Kidney tubule cell (primary cell): ENCODE results near the gene PLD1.
"Not testable (repeated sequence)": the region's sequence is repeated elsewhere in the genome, so short reads cannot be mapped to it uniquely, and the experiment has no call there.

Source experiments
- DNase-seq: peaks from one replicate; pipeline ENCODE4 v3.0.0-alpha.2; 2018; ENCODE audit warnings: low spot score

Gene PLD1

DNA sequence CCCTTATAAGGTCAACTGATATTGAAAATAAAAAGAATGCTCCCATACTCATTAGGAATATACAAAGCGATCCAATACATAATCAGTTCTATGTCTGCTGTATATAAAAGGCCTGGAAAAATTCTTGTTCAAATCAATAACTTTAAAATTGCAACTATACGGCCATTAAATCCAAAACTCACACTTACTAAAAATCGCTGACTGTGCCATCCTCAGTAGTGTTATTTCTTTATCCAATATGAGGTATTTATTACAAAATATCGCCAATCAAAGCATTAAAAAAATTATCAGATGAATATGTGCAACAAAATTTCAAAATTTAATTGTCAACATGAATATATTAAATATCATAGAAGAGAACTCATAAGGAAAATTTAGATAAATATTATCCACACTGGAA is 146.5 kb downstream of the PLD1 start:
- DNase-seq, result no peak

DNA sequence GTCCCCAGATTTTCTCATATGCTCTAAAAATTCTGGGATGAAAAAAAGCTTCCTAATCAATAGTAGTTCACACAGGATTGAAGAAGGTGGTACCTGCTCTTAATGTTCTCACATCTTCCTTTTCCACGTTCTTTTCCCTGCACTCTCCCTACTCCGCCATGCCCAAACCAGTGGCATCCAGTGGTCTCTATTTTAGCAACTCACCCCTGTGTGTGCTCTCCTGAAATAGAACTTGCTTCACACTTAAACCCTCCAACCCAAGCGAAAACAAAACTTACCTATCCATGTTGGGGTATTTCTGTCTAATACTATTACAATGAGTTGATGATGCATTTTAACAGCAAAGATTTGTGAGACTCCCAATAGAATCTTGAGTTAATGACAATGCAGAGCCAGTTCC is 148.8 kb downstream of the PLD1 start:
- no peak for DNase-seq

DNA sequence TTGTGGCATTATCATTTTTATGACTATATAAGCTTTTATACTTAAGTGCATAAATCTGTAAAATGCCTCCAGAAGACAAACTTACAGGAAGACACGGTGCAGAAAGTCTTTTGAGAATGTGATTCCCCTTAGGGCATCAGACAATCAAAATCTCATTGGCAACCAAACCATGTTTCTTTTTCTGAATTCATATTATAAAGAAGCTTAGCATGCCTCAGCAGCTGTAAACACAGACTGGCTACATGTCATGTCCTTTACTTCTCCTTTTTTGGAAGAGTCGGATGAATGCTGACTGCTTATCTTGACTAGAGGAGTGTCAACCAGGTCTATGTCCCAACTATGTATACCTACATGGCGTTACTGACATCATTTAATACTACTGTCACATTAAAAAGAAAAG is 150.1 kb downstream of the PLD1 start:
- no peak for DNase-seq

DNA sequence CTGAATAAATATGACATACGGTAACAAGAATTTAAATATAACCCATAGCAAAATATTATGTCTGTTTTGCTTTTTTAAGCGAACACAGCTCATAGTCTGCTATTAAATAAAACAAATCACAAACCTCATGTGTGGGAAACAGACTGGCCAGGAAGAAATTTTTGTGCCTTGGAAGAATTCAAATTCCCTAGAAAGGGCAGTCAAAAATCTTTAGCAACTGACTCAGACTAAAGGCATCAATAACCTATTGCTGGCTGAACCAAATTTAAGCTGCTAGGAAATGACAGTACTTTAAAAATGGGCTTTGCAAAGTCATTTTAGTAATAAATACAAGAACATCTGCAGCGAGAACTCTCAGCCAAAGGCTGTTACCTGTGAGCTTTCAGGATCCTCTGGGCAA is 151.4 kb downstream of the PLD1 start:
- no peak for DNase-seq

DNA sequence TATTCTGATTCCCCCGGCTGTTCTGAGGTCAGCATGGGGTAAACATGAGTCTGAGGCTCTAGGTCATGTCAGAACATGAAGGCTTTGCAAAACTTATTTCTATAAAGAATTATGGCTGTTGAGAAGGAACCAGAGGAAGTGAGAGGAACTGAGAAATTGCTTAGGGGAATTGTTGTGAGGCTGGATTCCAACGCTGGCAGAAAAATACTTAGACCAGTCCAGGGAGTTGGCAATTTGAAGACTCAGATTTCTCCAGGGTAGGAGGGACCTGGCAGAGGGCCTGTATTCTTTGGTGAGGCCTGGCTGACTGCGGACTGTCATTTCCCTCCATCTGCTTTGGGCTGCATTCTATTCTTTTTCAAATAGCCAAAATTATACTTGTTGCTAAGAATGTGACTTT is 155.5 kb downstream of the PLD1 start:
- DNase-seq, result no peak

DNA sequence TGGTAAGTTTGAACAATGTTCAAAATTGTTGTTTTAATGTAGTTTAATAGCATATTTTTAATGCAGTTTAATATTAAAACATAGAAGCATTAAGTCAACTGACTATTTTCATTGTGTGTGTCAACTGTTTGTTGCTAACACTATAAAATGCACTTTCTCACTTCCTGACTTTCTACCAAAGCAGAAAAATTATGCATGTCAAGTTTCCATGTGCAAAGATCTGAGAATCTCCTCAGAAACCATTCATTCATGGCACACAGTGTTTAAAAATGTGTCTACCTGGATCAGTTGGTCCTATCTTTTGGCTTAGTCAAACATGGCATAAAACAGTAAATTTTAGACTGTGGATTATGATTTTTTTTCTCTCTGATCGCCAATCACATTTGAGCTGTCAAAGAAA is 156.0 kb downstream of the PLD1 start:
- DNase-seq, result no peak

DNA sequence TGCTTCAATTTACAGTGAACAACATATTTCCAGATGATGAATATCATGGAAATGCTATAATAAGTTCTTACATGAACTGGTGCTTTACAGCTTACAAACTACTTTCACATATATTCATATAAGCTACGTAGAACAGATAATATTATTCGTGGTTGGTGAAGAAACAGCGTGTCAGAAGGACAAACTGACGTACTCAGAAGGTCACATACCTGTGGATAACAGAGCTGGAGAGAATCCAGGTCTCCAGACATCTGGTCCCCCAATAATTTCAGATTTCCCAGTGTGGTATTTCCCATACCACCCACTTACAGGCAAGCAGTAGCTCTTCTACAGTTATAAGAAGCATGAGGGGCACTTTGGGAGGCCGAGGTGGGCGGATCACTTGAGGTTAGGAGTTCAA is 156.6 kb downstream of the PLD1 start:
- no peak for DNase-seq

DNA sequence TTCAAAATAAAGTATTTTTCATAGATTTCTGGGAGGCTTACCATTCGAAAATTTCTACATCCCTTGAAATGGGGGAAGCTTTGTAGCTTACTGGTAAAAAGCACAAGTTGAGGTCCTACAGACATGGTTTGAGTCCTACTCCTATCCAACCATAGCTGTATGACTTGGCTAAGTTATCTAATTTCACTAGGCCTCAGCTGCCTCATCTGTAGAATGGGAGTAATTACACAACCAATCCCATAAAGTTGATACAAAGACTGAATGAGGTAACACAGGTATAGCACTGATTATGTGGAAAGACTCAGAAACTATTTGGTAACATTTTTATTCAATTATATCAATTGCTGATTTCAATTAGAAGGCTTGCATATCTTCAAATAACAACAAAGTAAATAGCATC is 157.4 kb downstream of the PLD1 start:
- DNase-seq, result no peak

DNA sequence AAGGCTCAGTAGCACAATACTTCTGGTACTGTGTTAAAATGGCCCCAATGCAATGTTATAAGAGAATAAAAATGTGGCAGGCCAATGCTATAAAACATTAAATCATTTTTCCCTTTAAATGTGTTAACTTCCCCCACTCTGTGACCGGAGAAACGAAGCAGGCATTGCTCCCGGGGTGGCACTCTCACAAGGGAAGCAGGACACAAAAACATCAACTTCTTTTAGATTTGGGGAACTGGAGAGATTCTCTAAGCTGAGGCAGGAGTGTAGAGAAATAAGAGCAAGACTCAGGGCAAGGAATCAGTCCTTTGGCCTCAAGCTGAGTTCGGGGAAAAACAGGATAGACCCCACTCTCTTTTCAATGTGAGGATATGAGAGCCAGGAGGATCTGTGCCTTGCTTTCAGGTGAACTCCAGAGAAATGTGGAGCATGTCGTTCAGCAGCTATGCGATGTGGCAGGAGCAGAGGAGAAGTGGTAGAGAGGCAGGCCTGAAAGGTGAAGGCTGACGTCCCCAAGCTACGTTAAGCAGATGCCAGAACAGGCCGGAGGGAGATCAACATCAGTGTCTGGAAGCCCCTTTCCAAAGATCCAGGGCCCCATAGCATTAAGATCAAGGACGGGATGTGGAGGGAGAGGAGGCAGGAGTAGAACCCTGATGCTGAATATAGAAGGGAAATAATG is 160.2 kb downstream of the PLD1 start:
- DNase-seq, result no peak

DNA sequence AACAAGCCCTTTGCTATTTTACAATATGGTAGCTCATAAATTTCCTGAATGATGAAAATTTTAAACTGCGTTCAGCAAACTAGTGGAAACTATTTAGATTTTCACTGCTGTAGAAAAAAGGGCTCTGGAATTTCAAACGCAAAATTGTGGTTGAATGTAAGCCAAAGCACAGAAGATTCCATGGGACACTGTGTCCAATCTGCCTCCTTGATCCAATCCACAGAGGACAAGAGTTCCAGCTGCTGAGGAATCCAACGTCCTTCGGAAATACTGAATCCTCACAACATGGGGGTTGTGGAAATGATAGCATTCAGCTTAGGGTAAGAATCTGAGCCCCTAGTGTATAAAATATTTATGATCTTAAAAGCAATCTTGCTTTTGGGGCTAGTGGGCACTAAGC is 161.0 kb downstream of the PLD1 start:
- DNase-seq, result no peak

DNA sequence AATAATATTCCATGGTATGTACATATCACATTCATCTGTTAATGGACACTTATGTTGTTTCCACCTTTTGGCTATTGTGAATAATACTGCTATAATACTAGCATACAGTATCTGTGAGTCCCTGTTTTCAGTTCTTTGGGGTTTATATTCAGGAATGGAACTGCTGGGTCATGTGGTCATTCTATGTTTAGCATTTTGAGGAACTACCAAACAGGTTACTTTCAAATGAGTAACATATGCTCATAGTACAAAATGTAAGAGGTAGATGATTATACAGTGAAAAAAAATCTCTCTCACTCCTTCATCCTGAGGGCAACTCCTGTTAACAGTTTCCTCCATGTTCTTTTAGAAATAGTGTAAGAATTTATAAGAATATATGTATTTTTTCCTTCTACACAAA is 162.2 kb downstream of the PLD1 start:
- DNase-seq, result no peak

DNA sequence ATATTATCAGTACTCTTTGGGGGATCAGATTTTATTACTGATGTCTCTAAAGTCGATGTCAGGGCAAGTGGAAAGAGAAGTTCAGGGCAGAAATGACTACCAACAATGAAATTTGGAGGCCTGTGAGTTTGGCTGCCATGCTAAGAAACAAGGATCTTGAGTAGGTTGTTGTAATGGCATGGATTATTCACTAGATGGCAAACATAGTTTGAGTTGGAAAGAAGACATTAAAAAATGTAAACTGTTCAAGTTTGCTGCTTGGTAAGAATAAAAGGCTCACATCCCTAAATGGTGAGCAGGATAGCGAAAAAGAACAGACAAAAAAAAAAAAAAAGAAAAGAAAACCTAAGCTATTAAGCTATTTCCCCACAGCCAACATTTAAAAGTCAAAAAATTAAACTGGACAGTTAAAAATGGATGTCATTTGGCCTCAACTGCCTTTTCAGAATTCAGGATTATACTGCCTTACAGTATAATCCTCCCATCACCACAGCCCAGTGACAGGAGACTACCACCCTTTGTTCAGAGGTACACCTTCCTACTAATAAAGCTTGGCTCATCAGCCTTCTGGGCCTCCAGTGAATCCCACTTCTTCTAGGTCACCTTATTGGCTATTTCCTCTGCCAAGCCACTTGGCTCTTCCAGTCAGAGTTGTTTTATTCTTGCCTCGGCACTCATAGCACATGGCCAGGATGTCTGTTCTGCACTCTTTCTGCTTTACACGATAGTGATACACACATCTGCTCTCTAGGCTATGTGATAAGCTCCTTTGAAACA is 163.7 kb downstream of the PLD1 start:
- DNase-seq, result peak; percentile 53

DNA sequence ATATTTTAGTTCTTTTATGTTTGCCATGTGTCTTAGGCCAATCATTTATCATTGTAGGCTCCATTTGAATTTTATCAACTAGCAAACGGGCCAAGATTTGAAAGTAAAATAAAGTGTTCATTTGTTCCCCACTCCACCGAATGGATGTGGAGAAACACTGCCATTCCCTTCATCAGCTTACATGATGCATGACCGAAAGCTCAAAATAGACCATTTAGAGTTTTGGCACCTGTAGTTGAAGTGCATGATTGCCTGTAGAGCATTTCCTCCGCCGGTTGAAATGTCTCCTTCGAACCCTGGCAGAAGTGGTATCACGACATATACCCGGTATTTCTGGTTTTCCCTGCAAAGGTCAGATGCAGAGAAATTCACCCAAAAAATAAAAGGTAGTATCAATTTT is 165.6 kb downstream of the PLD1 start:
- no peak for DNase-seq

DNA sequence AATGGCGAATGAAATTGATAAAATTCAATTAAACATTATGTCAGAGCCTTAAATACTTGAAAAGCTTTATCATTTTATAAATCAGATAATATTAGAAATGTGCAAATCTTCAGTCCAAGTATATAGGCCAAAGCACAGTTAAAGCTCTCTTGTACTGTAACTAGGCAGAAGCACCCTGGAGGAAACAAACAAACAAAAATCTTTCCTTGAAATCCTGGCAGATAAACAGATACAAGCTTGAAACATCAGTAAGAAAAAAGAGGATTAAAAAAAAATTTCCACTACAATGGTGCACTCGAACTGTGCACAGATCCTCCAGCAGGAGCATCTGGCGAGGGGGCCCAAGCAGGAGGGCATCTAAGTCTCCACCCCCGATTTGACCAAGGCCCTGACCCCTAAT is 166.6 kb downstream of the PLD1 start:
- no peak for DNase-seq

DNA sequence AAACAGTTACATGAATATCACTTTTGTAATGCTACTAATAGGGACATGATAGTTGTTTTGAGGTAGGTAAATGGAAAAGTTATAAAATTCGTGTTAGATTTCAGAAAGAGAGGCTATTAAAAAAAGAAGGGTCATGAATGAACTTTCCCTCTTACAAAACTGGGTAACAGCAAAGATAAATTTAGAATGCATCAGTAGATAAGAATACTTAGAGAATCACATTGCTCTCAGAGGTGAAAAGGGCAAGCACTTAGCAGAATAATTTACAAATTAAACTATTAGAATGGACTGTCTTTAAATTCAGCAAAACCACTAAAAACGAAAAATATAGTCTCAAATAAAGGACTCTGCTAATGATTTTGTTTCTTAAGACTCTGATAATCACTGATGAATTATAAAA is 167.2 kb downstream of the PLD1 start:
- no peak for DNase-seq

DNA sequence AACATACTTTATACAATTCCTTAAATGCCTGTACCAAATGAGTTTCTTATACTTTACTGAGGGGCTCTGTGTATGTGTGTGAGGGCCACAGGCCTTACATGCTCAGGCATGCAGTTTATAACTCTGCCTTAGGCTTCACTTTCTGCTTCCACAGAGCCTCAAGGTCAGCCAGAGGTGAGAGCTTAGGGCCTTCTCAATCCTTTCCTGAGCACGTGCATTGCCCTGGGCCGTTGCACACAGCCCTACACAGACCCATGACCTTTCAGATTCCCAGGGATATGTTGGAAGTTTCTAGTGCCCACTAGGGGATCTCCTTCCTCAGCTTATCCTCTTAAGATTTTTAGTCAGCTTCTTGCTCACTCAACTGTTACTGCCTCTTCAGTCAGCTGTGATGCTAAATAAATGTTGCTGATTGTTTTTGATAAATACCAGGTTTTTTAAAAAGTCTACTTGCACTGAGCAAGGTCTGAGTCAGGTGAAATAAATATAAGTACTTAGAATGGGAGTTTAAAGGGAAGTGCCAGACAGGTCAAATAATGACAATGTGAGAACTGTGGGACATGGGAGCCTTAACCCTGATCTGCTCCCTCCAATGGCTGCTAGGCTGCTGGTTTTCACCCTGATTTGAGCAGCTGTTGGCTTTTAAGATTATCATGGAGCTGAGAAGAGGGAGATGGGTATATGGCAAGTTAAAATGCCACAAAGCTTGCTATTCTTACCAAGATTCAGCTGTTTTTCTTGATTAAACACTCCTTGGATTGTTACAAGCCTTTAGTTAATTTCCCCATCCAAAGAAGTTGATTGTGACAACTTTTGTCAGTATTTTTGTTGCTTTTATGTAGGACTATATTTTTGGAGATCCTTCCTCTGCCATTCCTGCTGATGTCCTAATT is 169.5 kb downstream of the PLD1 start:
- peak; percentile 53 for DNase-seq

DNA sequence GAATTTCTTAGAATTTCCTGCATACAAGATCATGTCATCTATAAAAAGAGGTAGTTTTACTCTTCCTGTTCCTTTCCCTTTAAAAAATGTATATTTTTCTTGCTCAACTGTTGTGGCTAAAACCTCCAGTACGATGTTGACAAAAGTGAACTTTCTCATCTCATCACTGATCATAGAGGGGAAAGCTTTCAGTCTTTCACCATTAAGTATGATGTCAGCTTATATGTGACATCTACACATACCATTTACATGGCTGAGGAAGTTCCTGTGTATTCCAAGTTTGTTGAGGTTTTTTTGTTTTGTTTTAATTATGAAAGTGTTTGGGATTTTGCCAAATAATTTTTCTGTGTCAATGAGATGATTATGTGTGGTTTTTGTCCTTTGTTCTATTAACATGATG is 173.6 kb downstream of the PLD1 start:
- no peak for DNase-seq

DNA sequence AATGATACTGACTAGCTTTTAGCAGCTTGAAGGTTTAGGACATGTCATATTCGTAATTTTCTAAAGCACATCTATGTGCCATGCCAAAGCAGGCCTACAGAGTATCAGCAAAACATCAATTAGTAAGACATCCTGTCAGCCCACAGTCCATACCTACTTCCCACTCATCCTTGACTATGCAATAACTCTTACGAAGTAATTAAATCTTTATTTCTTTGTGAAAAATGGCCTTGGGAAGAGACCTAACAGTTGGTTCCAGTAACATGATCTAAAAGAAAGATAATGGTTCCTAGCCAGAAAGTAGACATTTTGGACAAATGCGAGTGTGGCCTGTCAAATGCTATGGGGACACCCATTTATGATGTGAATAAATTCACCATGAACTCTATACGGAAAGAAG is 177.5 kb downstream of the PLD1 start:
- no peak for DNase-seq

DNA sequence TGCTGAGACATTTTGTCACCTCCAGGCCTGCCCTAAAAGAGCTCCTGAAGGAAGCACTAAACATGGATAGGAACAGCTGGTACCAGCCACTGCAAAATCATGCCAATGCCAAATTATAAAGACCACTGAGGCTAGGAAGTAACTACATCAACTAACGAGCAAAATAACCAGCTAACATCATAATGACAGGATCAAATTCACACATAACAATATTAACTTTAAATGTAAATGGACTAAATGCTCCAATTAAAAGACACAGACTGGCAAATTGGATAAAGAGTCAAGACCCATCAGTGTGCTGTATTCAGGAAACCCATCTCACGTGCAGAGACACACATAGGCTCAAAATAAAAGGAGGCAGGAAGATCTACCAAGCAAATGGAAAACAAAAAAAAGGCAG is 183.5 kb downstream of the PLD1 start:
- not testable (repeated sequence) for DNase-seq

DNA sequence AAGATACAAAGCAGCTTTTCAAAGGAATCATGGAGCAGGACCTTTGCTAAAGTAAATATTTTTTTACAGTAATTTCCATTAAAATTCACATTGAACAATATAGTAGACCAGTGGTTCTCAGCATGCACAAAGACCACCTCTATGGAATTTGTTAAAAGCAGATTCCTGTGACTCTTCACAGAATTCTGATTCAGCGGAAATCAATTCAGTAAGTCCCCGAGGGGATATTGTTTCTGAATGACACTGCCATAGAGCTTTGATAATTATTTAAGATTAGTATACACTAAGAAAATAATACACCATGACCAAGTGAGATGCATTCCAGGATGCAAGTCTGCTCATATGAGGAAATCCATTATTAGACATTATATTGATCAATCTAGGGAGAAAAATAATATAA is 188.2 kb downstream of the PLD1 start:
- DNase-seq, result no peak

DNA sequence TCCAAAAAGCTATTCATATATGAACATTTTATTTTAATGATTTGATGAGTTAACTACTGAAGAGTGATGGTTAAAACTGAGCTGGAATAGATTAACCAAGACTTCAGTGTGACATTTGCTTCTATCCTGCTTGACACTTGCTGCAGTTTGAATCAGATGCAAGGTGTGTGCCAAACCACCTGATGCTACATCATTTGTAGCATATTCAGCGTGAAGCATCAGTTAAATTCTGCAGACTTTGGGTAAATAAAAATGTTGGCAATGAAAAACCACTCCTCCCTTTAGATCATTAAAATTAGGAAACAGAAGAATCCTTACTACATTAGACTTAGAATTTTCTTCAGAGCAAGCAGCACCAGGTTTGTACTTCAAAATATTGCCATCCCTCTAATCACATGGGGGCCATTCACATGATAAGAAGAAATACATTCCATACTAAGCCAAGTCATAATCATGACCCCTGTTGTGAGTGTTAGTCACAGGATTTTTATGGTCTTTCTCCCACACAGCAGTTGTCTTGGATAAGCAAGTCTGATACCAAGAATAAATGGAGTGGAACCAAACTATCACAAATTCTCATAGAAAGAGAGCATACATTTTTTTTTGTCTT is 189.4 kb downstream of the PLD1 start:
- peak; percentile 76 for DNase-seq

DNA sequence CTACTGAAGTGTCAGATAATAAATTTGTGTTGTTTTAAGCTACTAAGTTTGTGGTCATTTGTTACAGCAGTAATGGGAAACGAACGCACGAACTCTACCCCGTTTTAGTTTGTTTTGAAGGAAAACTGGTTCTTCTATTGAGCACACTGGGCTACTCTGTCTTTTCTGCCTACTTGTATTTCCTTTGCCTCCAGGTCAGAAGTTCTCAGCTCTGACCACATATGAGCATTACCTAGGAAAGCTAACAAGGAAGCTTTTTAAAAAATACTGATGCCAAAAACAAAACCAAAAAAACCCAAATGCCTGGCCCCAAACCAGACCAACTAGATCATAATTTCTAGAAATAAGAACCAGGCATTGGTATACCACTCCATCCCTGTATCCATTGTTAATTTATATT is 193.5 kb downstream of the PLD1 start:
- DNase-seq, result no peak

DNA sequence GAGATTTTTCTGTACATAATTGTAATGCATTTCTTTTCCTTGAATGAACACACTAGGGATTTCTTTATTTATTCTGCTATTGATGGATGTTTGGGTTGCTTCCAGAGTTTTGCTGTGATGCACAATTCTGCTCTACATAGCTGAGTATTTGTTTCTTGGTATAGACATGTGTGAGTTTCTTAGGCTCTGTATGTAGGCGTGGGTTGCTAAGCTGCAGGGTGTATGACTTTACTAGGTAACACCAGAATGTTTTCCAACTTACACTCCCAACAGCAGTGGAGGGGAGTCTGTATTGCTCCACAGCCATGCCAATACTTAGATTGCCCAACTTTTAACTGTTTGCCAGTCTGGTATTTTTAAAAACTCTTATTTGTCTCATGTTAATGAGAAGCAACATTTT is 194.6 kb downstream of the PLD1 start:
- peak; percentile 9 for DNase-seq
